ENCODE measurements around the gene CUX1.

- TF ChIP-seq CTCF (IDR thresholded peaks at IDR 0.05): no peak
- TF ChIP-seq POLR2A (IDR thresholded peaks at IDR 0.05): no peak
Measured at GRCh38 chr7:102284399-102284798, 467.0 kb downstream of the CUX1 start.

All from body of pancreas (tissue), 4 donors.